A673 (cell line): ENCODE data around the gene PROSER3. TPM values are rescaled to one million over a fixed set of nuclear protein-coding genes. Genes with fewer than 3 reads are reported as not detected.

ENCODE experiments used
- BruUV-seq: library from RNA; stranded (reverse); fragments of 400-500 nt; replicated peaks from 2 replicates; lab custom pipeline; 2021; lab: Mats Ljungman, UMichigan
- CTCF ChIA-PET: fragments of 300-600 bp; sonication (Branson Sonifier 250); formaldehyde crosslinking; loops from one replicate; lab custom pipeline; 2022; ENCODE audit warnings: antibody characterized with exemption; lab: Charles Lee
- POLR2A ChIA-PET: fragments of 300-600 bp; sonication (Branson Sonifier 250); formaldehyde crosslinking; loops from one replicate; lab custom pipeline; 2022; ENCODE audit warnings: antibody characterized with exemption; ENCODE audit not compliant: low non-redundant PET; lab: Charles Lee
- DNase-seq: peaks from one replicate; pipeline ENCODE4 v3.0.0-alpha.2; 2015; ENCODE audit warnings: low spot score
- H3K27ac ChIP-seq: fragments of 200-600 bp; sonication (generic); 2 replicates; pipeline ENCODE4 v1.5.1; 2016; ENCODE audit warnings: mixed run types, low read depth, mild to moderate bottlenecking, mixed read lengths, antibody characterized with exemption, low read length; ENCODE audit not compliant: poor library complexity, severe bottlenecking
- H3K27me3 ChIP-seq: fragments of 200-600 bp; sonication (generic); replicated peaks from 2 replicates; pipeline ENCODE4 v1.6.1; 2017; ENCODE audit warnings: mixed run types, low read depth, mild to moderate bottlenecking, mixed read lengths, antibody characterized with exemption, low read length; ENCODE audit not compliant: insufficient read depth, poor library complexity
- H3K36me3 ChIP-seq: fragments of 200-600 bp; sonication (generic); 2 replicates; pipeline ENCODE4 v1.6.1; 2016; ENCODE audit warnings: mixed run types, mild to moderate bottlenecking, mixed read lengths, antibody characterized with exemption, low read length; ENCODE audit not compliant: insufficient read depth, poor library complexity, severe bottlenecking
- H3K4me1 ChIP-seq: fragments of 200-600 bp; sonication (generic); 2 replicates; pipeline ENCODE4 v1.6.1; 2017; ENCODE audit warnings: mixed run types, mild to moderate bottlenecking, mixed read lengths, antibody characterized with exemption, low read length; ENCODE audit not compliant: insufficient read depth, poor library complexity, severe bottlenecking
- H3K4me3 ChIP-seq: fragments of 200-600 bp; sonication (generic); 2 replicates; pipeline ENCODE4 v1.5.1; 2016; ENCODE audit warnings: low read depth, mixed run types, mild to moderate bottlenecking, mixed read lengths, low read length; ENCODE audit not compliant: poor library complexity, severe bottlenecking
- H3K9me3 ChIP-seq: fragments of 200-600 bp; sonication (generic); 2 replicates; pipeline ENCODE4 v1.6.1; 2016; ENCODE audit warnings: mixed run types, low read depth, mild to moderate bottlenecking, mixed read lengths, antibody characterized with exemption, low read length; ENCODE audit not compliant: poor library complexity, severe bottlenecking
- CTCF ChIP-seq: fragments of 300-800, 200-600 bp; sonication (generic); conservative IDR thresholded peaks from 2 replicates; pipeline ENCODE4 v1.5.1; 2017; ENCODE audit warnings: low read depth, mild to moderate bottlenecking, antibody characterized with exemption, low read length, moderate library complexity, mixed read lengths
- EZH2 ChIP-seq: fragments of 200-600 bp; sonication (generic); IDR thresholded peaks from 2 replicates; pipeline ENCODE4 v1.6.1; 2017; ENCODE audit warnings: borderline replicate concordance, low read depth, mild to moderate bottlenecking, mixed read lengths, antibody characterized with exemption, low read length; ENCODE audit not compliant: poor library complexity, severe bottlenecking
- intact Hi-C: fragments of 100-400 bp; cut with micrococcal nuclease; formaldehyde crosslinking; loops from one replicate; pipeline ENCODE4 v1.10.0; 2022; ENCODE audit not compliant: unreplicated experiment
- total RNA-seq: library from RNA; stranded (reverse); gene quantifications from 2 replicates; pipeline ENCODE4 v1.2.3, GENCODE V29; 2021

Gene PROSER3
- total RNA-seq, 1 experiment from 2014 or later, result 38.4 TPM

- Histone ChIP-seq H3K27ac (peak overlapping the region; percentile 78), H3K4me1 (peaks cover 32% of the 10 kb centered on the region), H3K27me3 (no peaks in the 10 kb centered on the region), H3K4me3 (peak overlapping the region; percentile 86), H3K36me3 (peaks cover 23% of the 10 kb centered on the region), H3K9me3 (no peaks in the 10 kb centered on the region)
- BruUV-seq, result no TSS peak
- no peak for TF ChIP-seq EZH2
- TF ChIP-seq CTCF, result no peak
- ChIA-PET POLR2A (interaction anchor here (1.0 kb wide), 1 partner anchor 9 kb away, joined by 3 read pairs; the partner anchor contains the start of gene LIN37), CTCF (no interaction called here)
- DNase-seq, result peak; percentile 49
- intact Hi-C loops, result no loop called here
Observed at GRCh38 chr19:35757231-35757748, 686 bp upstream of the PROSER3 start.

GRCh38 chr19:35759697-35760096 is 1.7 kb downstream of the PROSER3 start:
- no peaks in the 10 kb centered on the region for H3K9me3 ChIP-seq
- intact Hi-C loops, result no loop called here
- no TSS peak for BruUV-seq
- no peak overlapping the region for H3K4me3 ChIP-seq
- peaks cover 32% of the 10 kb centered on the region for H3K4me1 ChIP-seq
- no peak for DNase-seq
- H3K36me3 ChIP-seq, result peaks cover 31% of the 10 kb centered on the region
- H3K27ac ChIP-seq, result no peak overlapping the region
- TF ChIP-seq CTCF, result no peak
- H3K27me3 ChIP-seq, result no peaks in the 10 kb centered on the region
- ChIA-PET POLR2A (no interaction called here), CTCF (no interaction called here)

- peaks cover 23% of the 10 kb centered on the region for H3K4me1 ChIP-seq
- H3K36me3 ChIP-seq, result peaks cover 36% of the 10 kb centered on the region
- DNase-seq, result no peak
- no TSS peak for BruUV-seq
- TF ChIP-seq EZH2 (no peak), CTCF (no peak)
- H3K27ac ChIP-seq, result no peak overlapping the region
- CTCF ChIA-PET, result no interaction called here
- H3K4me3 ChIP-seq, result no peak overlapping the region
- H3K9me3 ChIP-seq, result no peaks in the 10 kb centered on the region
- POLR2A ChIA-PET, result no interaction called here
- no peaks in the 10 kb centered on the region for H3K27me3 ChIP-seq
- intact Hi-C loops, result no loop called here
Observed at GRCh38 chr19:35760711-35761349, 2.9 kb downstream of the PROSER3 start.
